Posterior vena cava (tissue), 2 donors: ENCODE data around the gene FOXK1. TPM values are rescaled to one million over a fixed set of nuclear protein-coding genes. Genes with fewer than 3 reads are reported as not detected.
A peak's percentile ranks its signal among the peaks of the same experiment; 100 is the strongest.

Source experiments
- DNase-seq: peaks from one replicate; pipeline ENCODE4 v3.0.0-alpha.2; 2020; ENCODE audit warnings: low spot score
- intact Hi-C, 2 donors: fragments of 100-400 bp; cut with DNase I; formaldehyde crosslinking; loops; one replicate each; pipeline versions ENCODE4 v1.14.1 to v1.14.2; 2022 to 2023
- total RNA-seq, 2 donors: library from RNA; stranded (reverse); fragmentation: NEBNext Ultra II Directional; extraction: Animal tissue kit (Norgen Biotek cat#: 25700); gene quantifications; one replicate each; pipeline ENCODE4 v1.2.1, GENCODE V29; 2021
- donor health status: DM: yes; HTN: yes; CAD: no.
- donor health status: DM: yes; HTN: yes; CAD: no.

Gene FOXK1
- total RNA-seq, 2 donors from 2014 or later = 30.5 to 32.3 TPM

GRCh38 chr7:4731803-4732202, 49.7 kb downstream of the FOXK1 start:
- no peak for DNase-seq
- intact Hi-C loops = no loop called here

- intact Hi-C loops = no loop called here
- no peak for DNase-seq
Observed at GRCh38 chr7:4733936-4734528, 51.9 kb downstream of the FOXK1 start.

GRCh38 chr7:4734587-4735345, 52.7 kb downstream of the FOXK1 start:
- intact Hi-C loops = no loop called here
- DNase-seq = no peak

GRCh38 chr7:4737300-4737699, 55.2 kb downstream of the FOXK1 start:
- intact Hi-C loops = no loop called here
- DNase-seq = no peak

- intact Hi-C loops = no loop called here
- no peak for DNase-seq
Observed at GRCh38 chr7:4738711-4739527, 56.8 kb downstream of the FOXK1 start.

- intact Hi-C loops = no loop called here
- DNase-seq = no peak
Observed at GRCh38 chr7:4739528-4739992, 57.5 kb downstream of the FOXK1 start.

- no peak for DNase-seq
- intact Hi-C loops = no loop called here
Observed at GRCh38 chr7:4740796-4741195, 58.7 kb downstream of the FOXK1 start.

- no peak for DNase-seq
Observed at GRCh38 chr7:4742051-4742573, 60.0 kb downstream of the FOXK1 start.

GRCh38 chr7:4742852-4743251, 60.8 kb downstream of the FOXK1 start:
- intact Hi-C loops = no loop called here
- DNase-seq = no peak

More at GRCh38 chr7:4742051-4742573, 60.0 kb downstream of the FOXK1 start:
- intact Hi-C loops = no loop called here

GRCh38 chr7:4744391-4745264, 62.5 kb downstream of the FOXK1 start:
- DNase-seq = peak; percentile 100
- intact Hi-C loops = loop anchor here in 1 of 2 donors (2.0 to 5.0 kb wide), 2 partner anchors 20 to 62 kb away; partner anchors contain the start of gene FOXK1

- DNase-seq = no peak
- intact Hi-C loops = loop anchor here in 1 of 2 donors (2.0 to 5.0 kb wide), 2 partner anchors 21 to 63 kb away; partner anchors contain the start of gene FOXK1
Observed at GRCh38 chr7:4745265-4745919, 63.3 kb downstream of the FOXK1 start.

- DNase-seq = no peak
- intact Hi-C loops = loop anchor here in 1 of 2 donors (2.0 to 5.0 kb wide), 2 partner anchors 21 to 64 kb away; partner anchors contain the start of gene FOXK1
Observed at GRCh38 chr7:4745971-4746919, 64.2 kb downstream of the FOXK1 start.

- no peak for DNase-seq
- intact Hi-C loops = loop anchor here in 1 of 2 donors (5.0 kb wide), 1 partner anchor 65 kb away; the partner anchor contains the start of gene FOXK1
Observed at GRCh38 chr7:4747013-4747412, 64.9 kb downstream of the FOXK1 start.

- intact Hi-C loops = loop anchor here in 1 of 2 donors (5.0 kb wide), 1 partner anchor 65 kb away; the partner anchor contains the start of gene FOXK1
- DNase-seq = no peak
Observed at GRCh38 chr7:4747746-4748145, 65.7 kb downstream of the FOXK1 start.

GRCh38 chr7:4748231-4748681, 66.2 kb downstream of the FOXK1 start:
- intact Hi-C loops = loop anchor here in 1 of 2 donors (5.0 kb wide), 1 partner anchor 66 kb away; the partner anchor contains the start of gene FOXK1
- no peak for DNase-seq

- DNase-seq = no peak
- intact Hi-C loops = loop anchor here in 1 of 2 donors (5.0 kb wide), 1 partner anchor 67 kb away; the partner anchor contains the start of gene FOXK1
Observed at GRCh38 chr7:4749363-4749762, 67.3 kb downstream of the FOXK1 start.
